Measurements from ENCODE around the gene SLAMF7.
"Not testable (repeated sequence)": the region's sequence is repeated elsewhere in the genome, so short reads cannot be mapped to it uniquely, and the experiment has no call there.

SLAMF7 gene

DNA sequence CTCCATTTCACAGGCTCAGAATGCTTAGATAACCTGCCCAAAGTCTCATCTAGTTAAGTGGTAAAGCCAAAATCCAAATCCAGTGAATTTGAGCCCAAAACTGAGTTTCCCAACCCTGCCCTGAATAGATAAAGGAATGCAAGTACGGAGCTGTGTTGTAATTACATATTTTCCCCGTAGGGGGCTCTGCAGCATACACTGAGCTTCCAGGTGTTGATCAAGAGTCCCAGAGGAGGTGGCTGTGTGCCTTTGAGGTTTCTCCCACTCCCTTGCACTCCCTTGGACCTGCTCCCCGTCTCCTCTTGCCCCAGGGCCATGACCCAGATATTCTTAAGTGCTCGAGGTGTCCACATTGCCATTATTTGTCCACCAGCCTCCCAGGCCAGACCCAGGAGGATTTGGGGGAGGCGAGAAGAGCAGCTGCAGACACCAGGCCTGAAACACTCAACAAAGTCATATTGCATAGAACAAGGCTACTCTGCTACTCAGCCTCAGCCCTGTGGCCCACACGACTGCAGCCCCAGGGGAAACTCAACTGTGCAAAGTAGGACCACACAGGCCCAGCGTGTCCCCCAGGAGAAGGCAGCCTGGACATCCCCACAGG, 38.5 kb downstream of the SLAMF7 start:
- peak; percentile 29 for TF ChIP-seq CTCF (IDR thresholded peaks at IDR 0.05; ENCODE audit: low read depth, low read length)
- no peak for DNase-seq (ENCODE audit: low read depth, low spot score)
- H3K4me3 ChIP-seq (ENCODE audit: low read depth, low read length), result no peak overlapping the region
- in situ Hi-C loops (cut with HindIII; ENCODE audit: low sequenced_read_pairs), result no loop called here

GRCh38 chr1:160778976-160779375, 39.9 kb downstream of the SLAMF7 start:
- in situ Hi-C loops (cut with HindIII; ENCODE audit: low sequenced_read_pairs), result no loop called here
- no peak for DNase-seq (ENCODE audit: low read depth, low spot score)
- TF ChIP-seq CTCF (IDR thresholded peaks at IDR 0.05; ENCODE audit: low read depth, low read length), result no peak
- no peak overlapping the region for H3K4me3 ChIP-seq (ENCODE audit: low read depth, low read length)

- in situ Hi-C loops (cut with HindIII; ENCODE audit: low sequenced_read_pairs), result no loop called here
- peak; percentile 24 for TF ChIP-seq CTCF (IDR thresholded peaks at IDR 0.05; ENCODE audit: low read depth, low read length)
- no peak for DNase-seq (ENCODE audit: low read depth, low spot score)
- H3K4me3 ChIP-seq (ENCODE audit: low read depth, low read length), result no peak overlapping the region
Observed at GRCh38 chr1:160779626-160780397, 40.8 kb downstream of the SLAMF7 start.

DNA sequence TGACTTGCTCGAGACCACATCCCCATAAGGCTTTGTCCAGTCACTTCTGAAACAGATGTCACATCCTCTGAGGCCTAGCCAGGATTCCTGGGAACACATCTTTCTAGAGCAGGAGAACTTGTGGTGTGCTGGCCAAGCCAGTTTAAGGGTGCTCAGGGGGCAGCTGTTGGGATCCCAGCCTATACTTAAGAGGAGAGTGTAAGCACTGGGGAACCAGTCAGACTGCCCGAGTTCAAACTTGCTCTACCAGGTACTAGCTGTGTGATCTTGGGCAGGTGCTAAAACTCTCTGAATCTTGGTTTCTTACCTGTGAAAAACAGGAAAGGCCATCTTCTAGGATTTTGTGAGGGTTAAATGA, 41.3 kb downstream of the SLAMF7 start:
- DNase-seq (ENCODE audit: low read depth, low spot score), result no peak
- H3K4me3 ChIP-seq (ENCODE audit: low read depth, low read length), result no peak overlapping the region
- TF ChIP-seq CTCF (IDR thresholded peaks at IDR 0.05; ENCODE audit: low read depth, low read length), result no peak
- in situ Hi-C loops (cut with HindIII; ENCODE audit: low sequenced_read_pairs), result no loop called here

DNA sequence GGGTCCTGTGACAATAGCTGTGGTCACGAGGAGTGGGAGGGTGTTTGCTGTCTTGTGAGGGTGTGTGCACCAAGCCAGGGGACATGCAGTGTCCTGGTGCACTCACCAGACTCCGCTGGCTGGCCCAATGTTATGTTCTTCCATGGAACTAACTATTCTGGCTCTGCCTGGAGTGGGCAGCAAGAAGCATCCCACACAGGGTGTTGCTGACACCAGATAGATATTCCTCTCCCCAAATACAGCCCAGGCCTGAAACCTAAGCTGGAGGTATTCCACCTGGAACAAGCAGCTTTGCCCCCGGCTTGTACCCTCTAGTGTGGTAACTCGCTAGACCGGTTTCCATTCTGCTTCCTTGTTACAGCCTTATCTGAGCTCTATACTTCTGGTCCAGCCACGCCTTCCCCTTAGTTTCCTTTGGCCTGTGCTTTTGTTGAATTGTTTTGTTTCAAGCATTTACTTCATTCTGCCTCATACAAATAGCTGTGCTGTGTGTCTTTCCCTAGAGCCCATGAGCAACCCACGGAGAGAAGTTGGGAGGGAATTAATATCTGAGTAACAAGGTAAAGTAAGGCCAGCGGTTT, 42.2 kb downstream of the SLAMF7 start:
- in situ Hi-C loops (cut with HindIII; ENCODE audit: low sequenced_read_pairs), result no loop called here
- no peak for DNase-seq (ENCODE audit: low read depth, low spot score)
- TF ChIP-seq CTCF (IDR thresholded peaks at IDR 0.05; ENCODE audit: low read depth, low read length), result no peak
- H3K4me3 ChIP-seq (ENCODE audit: low read depth, low read length), result no peak overlapping the region

DNA sequence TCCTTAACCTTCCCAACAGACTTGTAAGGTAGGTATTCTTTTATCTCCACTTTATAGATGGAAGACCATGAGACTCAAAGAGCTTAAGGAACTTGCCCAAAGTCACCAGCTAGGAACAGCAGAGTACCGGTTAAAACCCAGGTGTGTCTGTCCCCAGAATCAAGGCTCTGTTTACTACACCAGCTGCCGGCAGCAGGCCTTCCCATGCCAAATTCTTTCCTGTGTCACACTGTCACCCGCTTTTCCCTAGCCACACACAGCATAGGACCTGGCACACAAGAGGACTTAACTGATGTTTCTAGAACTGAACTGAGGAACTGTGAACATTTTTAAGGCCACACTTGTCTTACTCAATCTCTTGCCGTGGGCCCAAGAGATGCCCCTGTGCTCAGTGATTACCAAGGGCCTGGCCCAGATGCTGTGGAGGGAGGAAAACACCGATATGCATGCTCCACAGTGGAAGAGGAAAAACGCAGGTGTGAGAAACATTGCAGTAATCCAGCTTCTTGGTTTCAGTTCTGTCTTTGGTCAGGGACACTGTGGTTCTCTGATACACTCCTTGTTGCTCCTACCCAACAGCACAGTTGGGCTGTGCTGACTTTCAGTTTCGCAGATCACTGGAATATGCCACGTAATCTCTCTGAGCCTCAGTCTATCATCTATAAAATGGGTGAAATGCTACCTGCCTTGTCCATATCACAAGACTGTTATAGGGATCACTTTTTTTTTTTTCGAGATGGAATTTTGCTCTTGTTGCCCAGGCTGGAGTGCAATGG, 43.1 kb downstream of the SLAMF7 start:
- H3K4me3 ChIP-seq (ENCODE audit: low read depth, low read length), result no peak overlapping the region
- DNase-seq (ENCODE audit: low read depth, low spot score), result no peak
- TF ChIP-seq CTCF (IDR thresholded peaks at IDR 0.05; ENCODE audit: low read depth, low read length), result no peak
- in situ Hi-C loops (cut with HindIII; ENCODE audit: low sequenced_read_pairs), result no loop called here

DNA sequence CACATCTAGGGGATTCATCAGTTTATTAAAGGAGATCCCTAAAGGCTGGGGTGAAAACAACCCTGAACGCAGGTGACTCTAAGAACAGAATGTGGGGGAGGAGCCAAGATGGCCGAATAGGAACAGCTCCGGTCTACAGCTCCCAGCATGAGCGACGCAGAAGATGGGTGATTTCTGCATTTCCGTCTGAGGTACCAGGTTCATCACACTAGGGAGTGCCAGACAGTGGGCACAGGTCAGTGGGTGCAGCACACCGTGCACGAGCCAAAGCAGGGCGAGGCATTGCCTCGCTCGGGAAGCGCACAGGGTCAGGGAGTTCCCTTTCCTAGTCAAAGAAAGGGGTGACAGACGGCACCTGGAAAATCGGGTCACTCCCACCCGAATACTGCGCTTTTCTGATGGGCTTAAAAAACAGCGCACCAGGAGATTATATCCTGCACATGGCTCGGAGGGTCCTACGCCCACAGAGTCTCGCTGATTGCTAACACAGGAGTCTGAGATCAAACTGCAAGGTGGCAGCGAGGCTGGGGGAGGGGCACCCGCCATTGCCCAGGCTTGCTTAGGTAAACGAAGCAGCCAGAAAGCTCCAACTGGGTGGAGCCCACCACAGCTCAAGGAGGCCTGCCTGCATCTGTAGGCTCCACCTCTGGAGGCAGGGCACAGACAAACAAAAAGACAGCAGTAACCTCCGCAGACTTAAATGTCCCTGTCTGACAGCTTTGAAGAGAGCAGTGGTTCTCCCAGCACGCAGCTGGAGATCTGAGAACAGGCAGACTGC, 44.1 kb downstream of the SLAMF7 start:
- DNase-seq (ENCODE audit: low read depth, low spot score); H3K4me3 ChIP-seq (ENCODE audit: low read depth, low read length); in situ Hi-C loops (cut with HindIII; ENCODE audit: low sequenced_read_pairs): not testable (repeated sequence)
